ENCODE results near the gene DTNBP1.
A peak's percentile ranks its signal among the peaks of the same experiment; 100 is the strongest.

DTNBP1 gene

GRCh38 chr6:15588971-15589634 lies 73.7 kb downstream of the DTNBP1 start:
- peak; percentile 1 for DNase-seq (ENCODE audit: low read depth)

DNA sequence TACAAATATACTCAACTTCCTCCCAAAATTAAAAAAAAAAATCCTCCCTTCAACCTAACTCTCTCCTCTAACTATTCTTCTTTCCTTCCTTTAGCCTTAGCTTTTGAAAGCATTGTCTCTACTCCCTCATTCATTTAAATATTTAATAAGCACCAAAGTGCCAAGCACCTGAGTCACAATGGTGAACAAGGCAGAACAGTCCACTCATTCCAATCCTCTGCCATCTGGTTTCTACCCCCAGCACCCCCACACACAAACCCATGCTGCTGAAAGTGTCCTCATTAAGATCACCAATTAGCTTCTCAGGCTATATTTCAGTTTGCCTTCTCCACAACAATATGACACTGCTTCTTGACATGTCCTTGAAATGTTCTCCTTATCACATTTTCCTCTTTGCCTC lies 76.3 kb downstream of the DTNBP1 start:
- DNase-seq (ENCODE audit: low read depth): no peak

GRCh38 chr6:15585760-15586214 lies 77.0 kb downstream of the DTNBP1 start:
- DNase-seq (ENCODE audit: low read depth): no peak

- no peak for DNase-seq (ENCODE audit: low read depth)
Measured at GRCh38 chr6:15582499-15582898, 80.3 kb downstream of the DTNBP1 start.

DNA sequence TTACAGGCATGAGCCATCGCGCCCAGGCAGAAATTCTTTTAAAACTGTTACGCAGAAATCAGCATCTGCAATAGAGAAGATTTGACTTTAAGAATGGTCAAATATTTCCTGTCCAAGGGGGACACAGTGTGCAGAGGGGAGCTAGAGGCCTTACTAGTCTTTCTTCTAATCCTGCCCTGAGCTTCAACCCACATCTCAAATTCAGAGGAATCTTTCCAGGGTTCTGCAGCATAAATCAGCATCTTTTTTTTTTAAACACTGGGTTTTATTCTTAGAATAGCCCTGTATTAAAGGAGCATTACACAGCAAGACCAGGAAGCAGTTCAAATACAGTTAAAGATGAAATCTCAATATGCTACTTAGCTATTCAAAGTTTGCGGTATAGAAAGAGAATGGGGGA lies 81.1 kb downstream of the DTNBP1 start:
- no peak for DNase-seq (ENCODE audit: low read depth)

DNA sequence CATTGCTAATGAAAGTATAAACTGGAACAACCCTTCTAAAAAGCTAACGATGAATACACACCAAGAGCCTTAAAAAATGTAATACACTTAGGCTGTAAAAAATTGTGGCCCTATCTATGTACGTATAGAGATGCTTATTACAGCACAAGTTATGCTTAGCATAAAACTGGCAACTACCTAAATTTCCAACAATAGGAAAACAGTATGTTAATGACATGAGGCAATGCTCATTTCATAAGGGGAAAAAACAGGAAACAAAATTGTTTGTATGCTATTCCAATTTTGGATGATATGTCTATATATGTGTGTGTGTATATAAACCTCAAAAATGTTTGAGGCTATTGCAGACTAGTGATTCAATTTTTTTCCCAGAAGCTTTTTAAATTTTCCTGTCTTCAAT lies 82.5 kb downstream of the DTNBP1 start:
- no peak for DNase-seq (ENCODE audit: low read depth)

DNA sequence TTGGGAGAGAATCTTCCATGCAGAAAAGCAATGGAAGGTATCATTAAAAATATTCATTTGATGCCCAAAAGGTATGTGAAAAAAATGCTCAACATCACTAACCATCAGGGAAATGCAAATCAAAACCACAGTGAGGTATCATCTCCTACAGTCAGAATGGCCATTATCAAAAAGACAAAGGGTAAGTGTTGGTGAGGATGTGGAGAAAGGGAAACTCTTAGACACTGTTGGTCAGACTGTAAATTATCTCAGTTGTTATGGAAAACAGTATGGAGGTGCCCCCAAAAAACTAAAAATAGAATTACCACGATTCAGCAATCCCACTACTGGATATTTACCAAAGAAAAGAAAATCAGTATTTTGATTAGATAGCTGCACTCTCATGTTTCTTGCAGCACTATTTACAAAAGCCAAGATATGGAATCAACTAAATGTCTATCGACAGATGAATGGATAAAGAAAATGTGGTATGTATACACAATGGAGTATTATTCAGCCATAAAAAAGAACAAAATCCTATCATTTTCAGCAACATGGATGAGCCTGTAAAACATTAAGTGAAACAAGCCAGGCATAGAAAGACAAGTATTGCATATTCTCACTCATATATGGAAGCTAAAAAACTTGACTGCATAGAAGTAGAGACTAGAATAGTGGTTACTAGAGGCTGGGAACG lies 84.0 kb downstream of the DTNBP1 start:
- DNase-seq (ENCODE audit: low read depth): no peak

- no peak for DNase-seq (ENCODE audit: low read depth)
Measured at GRCh38 chr6:15577550-15578171, 85.2 kb downstream of the DTNBP1 start.

DNA sequence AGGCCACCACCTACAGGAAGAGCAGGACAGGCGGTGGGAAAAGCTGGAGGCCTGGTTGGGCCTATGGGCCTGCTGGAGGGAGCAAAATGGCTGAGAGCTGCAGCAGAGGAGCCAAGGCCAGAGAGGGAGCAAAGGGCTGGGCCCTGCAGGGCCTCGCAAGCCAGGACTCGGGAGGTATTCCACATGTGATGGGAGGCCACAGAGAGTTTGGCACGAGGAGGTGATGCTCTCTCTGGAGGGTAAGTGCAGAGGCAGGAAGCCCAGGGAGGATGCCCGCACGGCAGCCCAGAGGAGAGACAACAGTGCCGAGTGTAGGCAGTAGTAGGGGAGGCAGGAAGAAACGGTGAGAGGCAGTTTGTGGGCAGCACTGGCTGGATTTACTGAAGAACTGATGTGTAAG lies 85.7 kb downstream of the DTNBP1 start:
- DNase-seq (ENCODE audit: low read depth): no peak

- DNase-seq (ENCODE audit: low read depth): no peak
Measured at GRCh38 chr6:15575357-15576033, 87.3 kb downstream of the DTNBP1 start.

DNA sequence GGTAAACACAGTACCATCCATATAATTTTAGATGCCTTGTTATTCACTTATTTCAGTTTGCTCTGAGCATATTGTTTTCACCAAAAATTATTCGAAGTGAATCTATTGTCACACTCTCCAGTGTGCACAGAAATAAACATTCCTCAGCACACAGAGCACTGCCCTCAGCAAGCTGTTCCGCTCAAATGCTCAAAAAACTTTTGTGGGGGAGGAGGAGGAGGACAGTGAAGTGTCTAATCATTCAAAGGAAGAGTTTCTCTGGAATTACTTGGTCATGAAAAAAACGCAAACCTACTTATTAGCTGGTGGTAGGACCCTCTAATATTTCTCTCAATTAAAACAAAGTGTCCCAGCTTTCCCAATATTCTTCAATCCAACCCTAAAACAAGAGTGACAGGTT lies 88.3 kb downstream of the DTNBP1 start:
- DNase-seq (ENCODE audit: low read depth): no peak

DNA sequence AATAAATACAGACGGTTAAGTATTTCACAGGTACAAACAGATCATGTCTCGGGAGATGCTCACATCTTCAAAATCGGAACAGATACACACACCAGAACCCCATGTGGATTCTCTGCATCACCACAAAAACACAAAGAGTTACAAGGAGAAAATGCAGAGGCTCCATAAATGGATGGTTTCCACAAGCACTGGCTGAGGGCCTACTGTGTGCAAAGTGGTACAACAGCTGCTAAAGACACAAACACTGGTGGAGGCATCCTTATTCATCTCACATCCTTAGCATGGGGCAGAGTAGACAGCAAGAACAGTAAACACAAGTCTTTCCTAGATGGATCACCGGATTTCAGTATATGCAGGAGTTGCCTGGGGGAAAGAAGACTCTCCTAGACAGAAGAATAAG lies 88.8 kb downstream of the DTNBP1 start:
- DNase-seq (ENCODE audit: low read depth): no peak

- no peak for DNase-seq (ENCODE audit: low read depth)
Measured at GRCh38 chr6:15573384-15573783, 89.4 kb downstream of the DTNBP1 start.

- no peak for DNase-seq (ENCODE audit: low read depth)
Measured at GRCh38 chr6:15572296-15573016, 90.4 kb downstream of the DTNBP1 start.

DNA sequence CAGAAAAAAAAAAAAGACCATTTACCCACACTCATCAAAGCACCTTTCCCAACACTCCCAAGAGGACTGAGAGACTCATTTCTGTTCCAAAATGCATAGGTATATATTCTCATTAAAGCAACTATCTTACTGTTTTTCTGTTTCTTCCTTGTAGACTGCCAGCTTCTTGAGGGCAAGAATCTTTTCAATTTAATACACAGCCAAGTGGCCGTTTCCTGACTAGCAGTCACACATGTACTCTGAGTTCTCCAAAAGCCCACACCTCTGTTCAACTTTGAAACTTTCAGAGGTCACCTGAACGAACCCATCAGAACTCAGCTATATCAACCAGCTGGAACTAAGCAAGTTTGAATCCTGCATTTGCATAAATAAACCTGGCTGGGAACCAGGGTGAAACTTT lies 92.7 kb downstream of the DTNBP1 start:
- no peak for DNase-seq (ENCODE audit: low read depth)

GRCh38 chr6:15569035-15569995 lies 93.5 kb downstream of the DTNBP1 start:
- DNase-seq (ENCODE audit: low read depth): no peak

DNA sequence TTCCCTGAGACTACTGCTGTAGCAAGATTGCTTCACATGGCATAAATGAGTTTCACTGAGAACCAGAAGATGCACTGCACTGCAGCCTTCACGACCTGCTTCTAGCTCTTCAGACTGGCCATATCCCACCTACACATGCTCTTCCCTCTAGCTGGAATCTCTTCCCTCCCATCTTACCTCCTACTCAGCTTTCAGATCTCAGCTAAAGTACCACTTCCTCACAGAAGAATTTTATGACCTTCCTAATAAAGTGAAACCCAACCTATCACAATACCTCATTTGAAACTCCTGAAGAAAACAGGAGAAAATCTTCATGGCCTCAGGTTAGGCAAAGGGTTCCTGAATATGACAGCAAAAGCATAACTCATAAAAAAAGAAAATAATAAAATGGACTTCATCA lies 99.9 kb downstream of the DTNBP1 start:
- DNase-seq (ENCODE audit: low read depth): no peak

DNA sequence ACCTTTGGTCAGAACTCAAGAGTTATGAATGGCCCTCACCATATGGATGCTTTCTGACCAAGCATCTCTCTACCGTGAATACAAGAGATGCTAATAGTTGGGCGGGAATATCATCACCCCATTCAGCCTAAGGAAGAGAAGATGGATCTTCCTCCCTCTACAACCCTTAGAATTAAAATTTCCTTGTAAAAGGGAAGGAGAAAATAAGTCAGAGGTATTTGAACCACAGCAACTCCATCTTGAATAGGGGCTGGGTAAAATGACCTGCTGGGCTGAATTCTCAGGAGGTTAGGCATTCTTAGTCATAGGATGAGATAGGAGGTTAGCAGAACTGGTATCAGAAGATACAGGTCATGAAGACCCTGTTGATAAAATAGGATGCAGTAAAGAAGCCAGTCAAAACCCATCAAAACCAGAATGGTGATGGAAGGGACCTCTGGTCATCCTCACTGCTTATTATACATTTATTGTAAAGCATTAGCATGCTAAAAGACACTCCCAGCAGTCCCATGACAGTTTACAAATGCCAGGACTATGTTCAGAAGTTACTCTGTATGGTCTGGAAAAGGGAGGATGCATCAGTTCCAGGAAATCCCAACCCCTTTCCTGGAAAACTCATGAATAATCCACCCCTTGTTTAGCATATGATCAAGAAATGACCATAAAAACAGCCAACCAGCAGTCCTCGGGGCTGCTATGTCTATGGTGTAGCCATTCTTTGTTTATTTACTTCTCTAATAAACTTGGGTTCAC lies 101.2 kb downstream of the DTNBP1 start:
- DNase-seq (ENCODE audit: low read depth): no peak

DNA sequence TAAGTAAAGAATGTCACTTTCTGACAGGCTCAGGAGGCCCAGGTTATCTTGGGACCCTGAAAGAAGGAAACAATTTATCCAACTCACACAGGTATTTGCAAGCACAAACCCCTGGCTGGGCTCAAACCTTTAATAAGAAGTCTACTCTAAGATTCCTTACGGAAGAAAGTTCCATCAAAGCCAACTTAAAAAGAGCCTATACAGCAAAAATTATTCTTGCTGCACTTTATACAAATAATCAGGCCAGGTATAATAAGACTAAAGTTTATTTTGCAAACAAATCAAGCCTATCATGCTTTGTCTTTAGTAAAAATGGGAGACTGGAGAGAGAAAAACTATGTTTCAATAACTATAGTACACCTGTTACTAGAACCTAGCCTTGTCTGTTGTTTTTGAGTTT lies 102.1 kb downstream of the DTNBP1 start:
- no peak for DNase-seq (ENCODE audit: low read depth)

- no peak for DNase-seq (ENCODE audit: low read depth)
Measured at GRCh38 chr6:15557174-15557573, 105.7 kb downstream of the DTNBP1 start.

Measured in fibroblast of the conjunctiva (primary cell).